Fibroblast of the aortic adventitia (primary cell): Measurements from ENCODE around the gene PCYOX1L. TPM values are rescaled to one million over a fixed set of nuclear protein-coding genes. Genes with fewer than 3 reads are reported as not detected.

Experiments used
- DNase-seq: peaks from one replicate; pipeline ENCODE4 v3.0.0-alpha.2; 2010; ENCODE audit warnings: low read depth
- H3K4me3 ChIP-seq: 2 replicates; pipeline ENCODE4 v1.5.1; 2011; ENCODE audit warnings: low read depth, mild to moderate bottlenecking, control low read depth, low read length, moderate library complexity
- total RNA-seq: library from RNA; depleted of rRNA; stranded (reverse); fragments of >200 nt; gene quantifications from 2 replicates; pipeline ENCODE4 v1.2.3, GENCODE V29; 2012; ENCODE audit warnings: low replicate concordance
- TF ChIP-seq, protein P1 (sequence below): IDR thresholded peaks from 2 replicates; pipeline ENCODE4 v1.5.1; 2011; ENCODE audit warnings: mild to moderate bottlenecking, low read length, control low read depth, inconsistent platforms; ENCODE audit not compliant: insufficient read depth

Gene PCYOX1L
- total RNA-seq, 1 donor = 6.4 TPM

DNA sequence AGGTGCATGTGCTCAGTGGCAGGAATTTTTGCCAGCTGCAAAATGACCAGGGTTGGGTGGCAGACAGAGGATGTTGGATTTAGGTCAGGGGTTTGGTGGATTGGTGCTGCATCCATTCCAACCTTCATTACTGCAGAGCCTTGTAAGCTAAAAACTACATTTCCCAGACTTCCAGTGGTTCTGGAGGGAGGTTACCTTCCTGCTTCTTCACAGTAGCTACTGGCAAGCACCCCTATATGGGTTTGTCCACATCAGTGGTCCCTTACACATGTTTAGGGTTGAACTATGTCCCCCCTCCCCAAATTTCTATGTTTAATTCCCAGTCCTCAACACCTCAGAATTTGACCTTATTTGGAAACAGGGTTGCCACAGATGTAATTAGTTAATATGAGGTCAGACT, 41.9 kb downstream of the PCYOX1L start:
- no peak for DNase-seq
- no peak overlapping the region for H3K4me3 ChIP-seq
- TF ChIP-seq, protein P1, sequence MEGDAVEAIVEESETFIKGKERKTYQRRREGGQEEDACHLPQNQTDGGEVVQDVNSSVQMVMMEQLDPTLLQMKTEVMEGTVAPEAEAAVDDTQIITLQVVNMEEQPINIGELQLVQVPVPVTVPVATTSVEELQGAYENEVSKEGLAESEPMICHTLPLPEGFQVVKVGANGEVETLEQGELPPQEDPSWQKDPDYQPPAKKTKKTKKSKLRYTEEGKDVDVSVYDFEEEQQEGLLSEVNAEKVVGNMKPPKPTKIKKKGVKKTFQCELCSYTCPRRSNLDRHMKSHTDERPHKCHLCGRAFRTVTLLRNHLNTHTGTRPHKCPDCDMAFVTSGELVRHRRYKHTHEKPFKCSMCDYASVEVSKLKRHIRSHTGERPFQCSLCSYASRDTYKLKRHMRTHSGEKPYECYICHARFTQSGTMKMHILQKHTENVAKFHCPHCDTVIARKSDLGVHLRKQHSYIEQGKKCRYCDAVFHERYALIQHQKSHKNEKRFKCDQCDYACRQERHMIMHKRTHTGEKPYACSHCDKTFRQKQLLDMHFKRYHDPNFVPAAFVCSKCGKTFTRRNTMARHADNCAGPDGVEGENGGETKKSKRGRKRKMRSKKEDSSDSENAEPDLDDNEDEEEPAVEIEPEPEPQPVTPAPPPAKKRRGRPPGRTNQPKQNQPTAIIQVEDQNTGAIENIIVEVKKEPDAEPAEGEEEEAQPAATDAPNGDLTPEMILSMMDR = no peak

DNA sequence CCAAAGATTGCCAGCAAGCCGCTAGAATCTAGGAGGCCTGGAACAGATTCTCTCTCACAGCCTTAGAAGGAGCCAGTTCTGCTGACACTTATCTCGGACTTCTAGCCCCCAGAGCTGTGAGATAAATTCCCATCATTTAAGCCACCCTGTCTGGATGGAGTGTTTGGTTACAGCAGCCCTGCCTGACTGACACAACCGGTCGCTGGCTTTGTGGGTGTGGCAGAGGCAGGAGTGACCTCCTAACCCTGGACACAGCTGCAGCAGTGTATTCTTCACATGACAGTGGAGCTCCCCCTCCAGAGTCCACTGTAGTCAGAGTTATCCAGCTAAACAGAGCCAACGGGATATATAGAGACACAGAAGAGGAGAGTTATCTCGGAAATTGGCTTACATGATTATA, 42.5 kb downstream of the PCYOX1L start:
- no peak for DNase-seq

DNA sequence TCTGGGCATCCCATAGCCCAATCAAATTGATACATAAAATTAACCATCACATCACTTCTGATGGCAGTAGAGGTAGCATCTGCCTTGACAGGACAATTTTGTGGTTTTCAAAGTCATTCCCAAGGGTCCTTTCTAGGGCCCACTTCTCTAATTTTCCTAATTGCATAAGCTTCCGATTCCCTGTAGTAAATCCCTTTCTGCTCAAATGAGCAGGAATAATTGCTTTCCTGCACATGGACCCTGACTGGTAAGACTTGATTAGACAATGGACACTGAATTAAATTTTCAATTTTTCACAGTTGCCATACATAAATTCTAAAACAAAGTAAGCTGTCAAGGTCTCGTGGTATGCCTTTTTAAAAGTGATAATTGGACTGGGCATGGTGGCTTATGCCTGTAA, 43.2 kb downstream of the PCYOX1L start:
- no peak for DNase-seq
- TF ChIP-seq, protein P1 = no peak
- no peak overlapping the region for H3K4me3 ChIP-seq

More for the DNA sequence above, 42.5 kb downstream of the PCYOX1L start:
- H3K4me3 ChIP-seq = no peak overlapping the region
- TF ChIP-seq, protein P1 = no peak

DNA sequence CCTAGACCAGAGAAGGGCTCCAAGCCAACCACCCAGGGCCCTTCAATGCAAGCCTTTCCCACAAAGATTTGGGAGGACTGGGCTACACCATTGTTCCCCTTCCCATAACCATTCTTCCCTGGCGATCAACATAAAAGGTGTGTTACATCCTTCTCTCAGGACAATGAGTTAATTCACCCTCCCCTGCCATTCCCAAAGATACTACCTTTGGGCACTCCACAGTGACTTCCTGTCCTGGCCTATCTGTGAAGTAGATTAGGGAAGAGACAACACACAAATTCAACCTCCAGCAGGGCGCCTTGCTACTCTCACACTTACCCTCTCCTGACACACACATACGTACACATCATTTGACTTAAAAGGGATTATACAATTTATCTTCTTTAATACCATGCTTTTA, 44.4 kb downstream of the PCYOX1L start:
- TF ChIP-seq, protein P1 = no peak
- no peak for DNase-seq
- H3K4me3 ChIP-seq = no peak overlapping the region

DNA sequence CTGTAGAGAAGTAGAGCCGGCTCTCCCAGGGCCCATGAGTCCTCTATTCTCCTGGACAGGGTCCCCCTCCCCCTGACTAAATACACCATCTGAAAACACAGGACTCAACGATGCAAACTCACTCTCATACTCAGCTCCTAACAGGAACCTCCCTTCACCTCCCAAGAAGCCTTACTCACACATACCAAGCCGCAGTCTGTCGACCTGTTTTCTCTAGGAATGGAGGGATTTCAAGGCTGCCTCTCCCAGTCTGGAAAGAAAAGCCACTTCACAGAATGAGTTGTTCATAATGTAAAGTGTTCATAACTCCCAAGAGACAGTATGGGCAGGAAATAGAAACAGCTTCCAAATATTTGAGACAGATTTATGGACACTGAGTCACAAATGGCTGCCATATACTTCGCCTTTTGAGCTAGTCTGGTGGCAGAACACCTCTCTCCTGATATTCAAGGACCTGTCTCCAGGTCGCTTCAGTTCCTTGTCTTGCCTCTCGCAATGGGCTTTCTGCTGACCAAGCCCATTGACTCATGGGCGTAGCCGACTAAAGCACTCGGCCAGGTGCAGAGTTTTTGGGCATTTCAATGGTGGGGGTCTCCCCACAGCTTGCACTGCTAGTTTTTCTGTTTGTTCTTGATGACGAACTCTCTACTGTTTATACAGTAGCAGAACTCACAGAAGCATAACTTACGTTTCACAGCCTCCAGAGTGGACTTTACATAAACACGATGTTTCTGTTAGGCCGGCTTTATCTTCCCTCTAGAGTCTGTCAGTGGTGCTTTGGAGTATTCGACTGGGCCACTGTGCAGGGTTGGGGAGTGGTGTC, 46.3 kb downstream of the PCYOX1L start:
- H3K4me3 ChIP-seq = no peak overlapping the region
- TF ChIP-seq, protein P1 = no peak
- DNase-seq = peak; percentile 92

DNA sequence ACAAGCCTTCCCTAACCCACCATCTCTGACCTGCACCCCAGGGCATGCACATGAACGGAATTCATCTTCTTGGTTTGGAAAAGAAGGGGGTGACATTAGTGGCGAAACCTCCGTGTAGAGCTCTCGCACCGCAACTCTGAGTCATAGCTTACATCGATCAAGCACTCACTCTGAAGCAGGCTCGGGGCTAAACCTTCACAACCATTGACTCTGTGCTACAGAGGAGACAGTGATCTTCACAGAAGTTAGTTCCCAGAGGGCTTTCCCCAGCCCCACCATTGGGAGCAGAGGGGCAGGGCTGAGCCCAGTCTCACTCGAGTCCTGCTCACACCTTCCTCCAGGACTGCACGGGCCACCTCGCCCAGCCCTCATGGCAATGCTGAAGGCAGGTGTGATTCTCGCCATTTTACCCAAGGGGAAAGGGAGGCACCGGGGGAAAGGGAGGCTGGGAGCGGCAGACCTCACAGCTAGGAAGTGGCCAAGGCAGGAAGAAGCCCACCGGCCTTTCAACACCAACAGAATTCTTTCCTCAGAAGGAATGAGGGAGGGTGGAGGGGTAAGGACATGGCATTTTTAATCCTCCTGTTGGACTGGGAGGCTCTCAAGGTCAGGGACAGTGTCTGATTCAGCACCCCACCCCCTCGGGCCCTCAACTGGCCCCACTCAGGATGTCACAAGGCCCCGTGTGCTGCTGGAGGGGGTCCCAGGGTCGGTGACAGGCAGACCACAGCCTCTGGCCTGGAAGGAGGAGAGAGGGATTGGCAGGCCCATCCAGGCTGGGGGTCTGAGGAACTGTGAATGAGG, 47.1 kb downstream of the PCYOX1L start:
- no peak overlapping the region for H3K4me3 ChIP-seq
- TF ChIP-seq, protein P1 = no peak
- DNase-seq = peak; percentile 59
